GM12878 (cell line): Measurements from ENCODE around the gene MOGAT2. TPM values are rescaled to one million over a fixed set of nuclear protein-coding genes. Genes with fewer than 3 reads are reported as not detected.

Experiments
- ATAC-seq: fragments of 200-7000 bp; cut with Tn5 transposase; 3 replicates; pipeline ENCODE4 v1.9.1; 2020; ENCODE audit warnings: mild to moderate bottlenecking, moderate library complexity
- BruUV-seq: library from RNA; stranded (reverse); fragments of 400-500 nt; replicated peaks from 2 replicates; lab custom pipeline; 2021; lab: Mats Ljungman, UMichigan
- CTCF ChIA-PET: fragments of 300-600 bp; sonication (Branson Sonifier 250); formaldehyde crosslinking; extraction: SDS; loops from one replicate; lab custom pipeline; 2021; ENCODE audit warnings: inconsistent platforms; lab: Yijun Ruan, JAX
- POLR2A ChIA-PET: fragments of 350-600 bp; formaldehyde crosslinking; extraction: SDS; loops from one replicate; lab custom pipeline; 2021; ENCODE audit warnings: inconsistent platforms; lab: Charles Lee
- RAD21 ChIA-PET: fragments of 300-600 bp; sonication (Branson Sonifier 250); formaldehyde crosslinking; loops from one replicate; lab custom pipeline; 2023; ENCODE audit warnings: antibody characterized with exemption; ENCODE audit not compliant: unreplicated experiment; lab: Charles Lee
- SMC1A ChIA-PET: fragments of 300-600 bp; sonication (Branson Sonifier 250); formaldehyde crosslinking; loops from one replicate; lab custom pipeline; 2023; ENCODE audit not compliant: unreplicated experiment, uncharacterized antibody; lab: Charles Lee
- DNase-seq: peaks from one replicate; pipeline ENCODE4 v3.0.0-alpha.2; 2011; ENCODE audit warnings: low read depth, low spot score
- FAIRE-seq: peaks from 3 replicates; lab custom pipeline; 2011; peaks lifted over from hg19 to GRCh38; lab: Jason Lieb, UNC
- H2AFZ ChIP-seq: 2 replicates; pipeline ENCODE4 v1.6.0; 2011; ENCODE audit warnings: low read depth, low read length, control low read depth; ENCODE audit not compliant: control insufficient read depth
- H3K27ac ChIP-seq: 2 replicates; pipeline ENCODE4 v1.5.1; 2011; ENCODE audit warnings: control low read depth; ENCODE audit not compliant: control insufficient read depth, insufficient read depth
- H3K27me3 ChIP-seq, 2 experiments: replicated peaks in 1 of 2; 2 replicates each; pipeline versions ENCODE4 v1.6.0 to v1.6.1; 2011; ENCODE audit warnings: low read length in 1 of 2; ENCODE audit not compliant: control insufficient read depth in 2 of 2, insufficient read depth in 2 of 2
- H3K36me3 ChIP-seq, 2 experiments: 2 replicates each; pipeline ENCODE4 v1.5.1; 2011; ENCODE audit warnings: low read length in 1 of 2; ENCODE audit not compliant: control insufficient read depth in 2 of 2, insufficient read depth in 2 of 2
- H3K4me1 ChIP-seq: 2 replicates; pipeline ENCODE4 v1.6.1; 2011; ENCODE audit warnings: mild to moderate bottlenecking, low read length, moderate library complexity, mixed read lengths; ENCODE audit not compliant: control insufficient read depth, insufficient read depth
- H3K4me2 ChIP-seq: 2 replicates; pipeline ENCODE4 v1.6.0; 2011; ENCODE audit warnings: control low read depth; ENCODE audit not compliant: control insufficient read depth, insufficient read depth
- H3K4me3 ChIP-seq: fragments of 200-600 bp; sonication (generic); 2 replicates; pipeline ENCODE4 v1.5.1; 2016
- H3K79me2 ChIP-seq: 2 replicates; pipeline ENCODE4 v1.6.0; 2011; ENCODE audit warnings: low read length; ENCODE audit not compliant: control insufficient read depth, insufficient read depth
- H3K9ac ChIP-seq: 2 replicates; pipeline ENCODE4 v1.8.0; 2011; ENCODE audit warnings: low read length, control low read depth, mixed read lengths; ENCODE audit not compliant: control insufficient read depth, insufficient read depth
- H3K9me3 ChIP-seq: replicated peaks from 3 replicates; pipeline ENCODE4 v1.5.1; 2011; ENCODE audit warnings: mild to moderate bottlenecking, low read length; ENCODE audit not compliant: control insufficient read depth, insufficient read depth
- H4K20me1 ChIP-seq: 2 replicates; pipeline ENCODE4 v1.6.0; 2011; ENCODE audit not compliant: control insufficient read depth, insufficient read depth
- ASH2L ChIP-seq: fragments of 300-600, 200-600 bp; sonication (generic); IDR thresholded peaks from 2 replicates; pipeline ENCODE4 v1.6.1; 2017; ENCODE audit warnings: low read depth, mild to moderate bottlenecking, borderline replicate concordance
- CUX1 ChIP-seq: IDR thresholded peaks from 2 replicates; pipeline ENCODE4 v1.6.1; 2012; ENCODE audit warnings: improper control_type of control experiment, low read depth, low read length; ENCODE audit not compliant: insufficient replicate concordance
- EED ChIP-seq: sonication (generic); IDR thresholded peaks from 2 replicates; pipeline ENCODE4 v1.6.1; 2016; ENCODE audit warnings: antibody characterized with exemption, low read depth
- FOXM1 ChIP-seq: IDR thresholded peaks from 2 replicates; pipeline ENCODE4 v1.6.1; 2012; ENCODE audit warnings: low read depth, mild to moderate bottlenecking, inconsistent platforms, low read length, moderate library complexity
- MEF2B ChIP-seq: fragments of 450-650 bp; IDR thresholded peaks from 2 replicates; pipeline ENCODE4 v1.6.1; 2018; ENCODE audit warnings: mild to moderate bottlenecking, moderate library complexity; ENCODE audit not compliant: partially characterized antibody, poor library complexity, severe bottlenecking
- NRF1 ChIP-seq: conservative IDR thresholded peaks from 2 replicates; pipeline ENCODE4 v1.6.1; 2011; ENCODE audit warnings: mild to moderate bottlenecking, low read depth, low read length, improper control_type of control experiment
- RUNX3 ChIP-seq: IDR thresholded peaks from 2 replicates; pipeline ENCODE4 v1.6.1; 2012; ENCODE audit warnings: low read length, inconsistent platforms
- WGBS: methylation state at CpG from one replicate; pipeline ENCODE4 v1.1.6; 2016; ENCODE audit warnings: low lambda C conversion rate; ENCODE audit not compliant: insufficient replicate concordance, insufficient coverage; ENCODE audit errors: missing lambda C conversion rate; 5-methylcytosine and 5-hydroxymethylcytosine counted together
- in situ Hi-C: fragments of 300-500 bp; cut with MboI; formaldehyde crosslinking; loops from 9 replicates; pipeline ENCODE4 v1.14.3; 2018; ENCODE audit warnings: mixed read lengths
- intact Hi-C: fragments of 100-400 bp; cut with micrococcal nuclease; formaldehyde crosslinking; loops from one replicate; pipeline ENCODE4 v1.14.2; 2022; ENCODE audit not compliant: unreplicated experiment
- polyA plus RNA-seq, 11 experiments: library from polyadenylated mRNA; depleted of rRNA in 4 of 11; unstranded in 6 of 11; stranded (reverse) in 5 of 11; fragments of >200 nt; fragmentation: Nextera tagmentation in 4 of 11; fragmentation: Illumina TruSeq in 1 of 11; extraction: Ambion mirVana in 4 of 11; extraction: Trizol in 1 of 11; gene quantifications; 1 replicate in 1 of 11; 2 replicates in 10 of 11; pipeline versions ENCODE4 v1.2.1 to v1.2.3, GENCODE V29; 2011 to 2016; ENCODE audit warnings: inconsistent platforms in 2 of 11, missing spikeins in 2 of 11, low read depth in 1 of 11
- total RNA-seq, 4 experiments: library from RNA; depleted of rRNA in 3 of 4; stranded (reverse); fragments of >200 nt in 3 of 4; fragmentation: Illumina TruSeq in 1 of 4; extraction: Trizol in 1 of 4; gene quantifications; 2 replicates each; pipeline versions ENCODE4 v1.2.1 to v1.2.3, GENCODE V29; 2013 to 2021
- TF ChIP-seq, protein P1 (sequence below): IDR thresholded peaks from 2 replicates; pipeline ENCODE4 v1.6.1; 2012; ENCODE audit warnings: low read length, inconsistent platforms
- TF ChIP-seq, protein P2 (sequence below): fragments of 450-650 bp; IDR thresholded peaks from 2 replicates; pipeline ENCODE4 v1.6.1; 2017; ENCODE audit warnings: low read depth, mild to moderate bottlenecking, moderate library complexity
- TF ChIP-seq, protein P3 (sequence below): fragments of 450-650 bp; conservative IDR thresholded peaks from 2 replicates; pipeline ENCODE4 v1.6.1; 2017; ENCODE audit warnings: mild to moderate bottlenecking, moderate library complexity

MOGAT2 gene
- total and polyA plus RNA-seq, 10 of the 15 experiments (the other 5 are each of a cell fraction or from before 2014, with no cell fraction given) = 0.15 to 0.45 (median 0.22) TPM; not detected in 1

- TF ChIP-seq, protein P1, sequence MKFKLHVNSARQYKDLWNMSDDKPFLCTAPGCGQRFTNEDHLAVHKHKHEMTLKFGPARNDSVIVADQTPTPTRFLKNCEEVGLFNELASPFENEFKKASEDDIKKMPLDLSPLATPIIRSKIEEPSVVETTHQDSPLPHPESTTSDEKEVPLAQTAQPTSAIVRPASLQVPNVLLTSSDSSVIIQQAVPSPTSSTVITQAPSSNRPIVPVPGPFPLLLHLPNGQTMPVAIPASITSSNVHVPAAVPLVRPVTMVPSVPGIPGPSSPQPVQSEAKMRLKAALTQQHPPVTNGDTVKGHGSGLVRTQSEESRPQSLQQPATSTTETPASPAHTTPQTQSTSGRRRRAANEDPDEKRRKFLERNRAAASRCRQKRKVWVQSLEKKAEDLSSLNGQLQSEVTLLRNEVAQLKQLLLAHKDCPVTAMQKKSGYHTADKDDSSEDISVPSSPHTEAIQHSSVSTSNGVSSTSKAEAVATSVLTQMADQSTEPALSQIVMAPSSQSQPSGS = no peak
- no peak for TF ChIP-seq NRF1
- no peak for TF ChIP-seq RUNX3
Observed at GRCh38 chr11:75733431-75734107, 15.9 kb downstream of the MOGAT2 start (continued).

GRCh38 chr11:75734491-75735180, 17.0 kb downstream of the MOGAT2 start:
- no peak overlapping the region for H3K4me3 ChIP-seq
- no peaks in the 10 kb centered on the region for H3K9me3 ChIP-seq
- H3K27me3 ChIP-seq = no peaks in the 10 kb centered on the region
- H3K27ac ChIP-seq = no peak overlapping the region
- ChIA-PET POLR2A (no interaction called here), RAD21 (no interaction called here), CTCF (interaction anchor here (0.6 to 0.7 kb wide), 2 partner anchors 11 to 559 kb away, joined by 3 read pairs; no protein-coding TSS in a partner anchor), SMC1A (no interaction called here)
- H3K4me1 ChIP-seq = no peaks in the 10 kb centered on the region
- FAIRE-seq (no peak), ATAC-seq (no peak), DNase-seq (no peak)
- no peak overlapping the region for H2AFZ ChIP-seq
- intact Hi-C loops = no loop called here
- no peak overlapping the region for H3K4me2 ChIP-seq
- no peaks in the 10 kb centered on the region for H4K20me1 ChIP-seq
- H3K36me3 ChIP-seq = no peaks in the 10 kb centered on the region
- WGBS = 14% methylated on average over 5 of the region's 5 CpGs
- BruUV-seq = no TSS peak
- H3K79me2 ChIP-seq = no peaks in the 10 kb centered on the region
- no peak overlapping the region for H3K9ac ChIP-seq
- in situ Hi-C loops = no loop called here
- TF ChIP-seq, protein P2, sequence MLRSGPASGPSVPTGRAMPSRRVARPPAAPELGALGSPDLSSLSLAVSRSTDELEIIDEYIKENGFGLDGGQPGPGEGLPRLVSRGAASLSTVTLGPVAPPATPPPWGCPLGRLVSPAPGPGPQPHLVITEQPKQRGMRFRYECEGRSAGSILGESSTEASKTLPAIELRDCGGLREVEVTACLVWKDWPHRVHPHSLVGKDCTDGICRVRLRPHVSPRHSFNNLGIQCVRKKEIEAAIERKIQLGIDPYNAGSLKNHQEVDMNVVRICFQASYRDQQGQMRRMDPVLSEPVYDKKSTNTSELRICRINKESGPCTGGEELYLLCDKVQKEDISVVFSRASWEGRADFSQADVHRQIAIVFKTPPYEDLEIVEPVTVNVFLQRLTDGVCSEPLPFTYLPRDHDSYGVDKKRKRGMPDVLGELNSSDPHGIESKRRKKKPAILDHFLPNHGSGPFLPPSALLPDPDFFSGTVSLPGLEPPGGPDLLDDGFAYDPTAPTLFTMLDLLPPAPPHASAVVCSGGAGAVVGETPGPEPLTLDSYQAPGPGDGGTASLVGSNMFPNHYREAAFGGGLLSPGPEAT = no peak
- TF ChIP-seq FOXM1 (no peak), EED (no peak), CUX1 (no peak), MEF2B (no peak), ASH2L (no peak)
- TF ChIP-seq, protein P3, sequence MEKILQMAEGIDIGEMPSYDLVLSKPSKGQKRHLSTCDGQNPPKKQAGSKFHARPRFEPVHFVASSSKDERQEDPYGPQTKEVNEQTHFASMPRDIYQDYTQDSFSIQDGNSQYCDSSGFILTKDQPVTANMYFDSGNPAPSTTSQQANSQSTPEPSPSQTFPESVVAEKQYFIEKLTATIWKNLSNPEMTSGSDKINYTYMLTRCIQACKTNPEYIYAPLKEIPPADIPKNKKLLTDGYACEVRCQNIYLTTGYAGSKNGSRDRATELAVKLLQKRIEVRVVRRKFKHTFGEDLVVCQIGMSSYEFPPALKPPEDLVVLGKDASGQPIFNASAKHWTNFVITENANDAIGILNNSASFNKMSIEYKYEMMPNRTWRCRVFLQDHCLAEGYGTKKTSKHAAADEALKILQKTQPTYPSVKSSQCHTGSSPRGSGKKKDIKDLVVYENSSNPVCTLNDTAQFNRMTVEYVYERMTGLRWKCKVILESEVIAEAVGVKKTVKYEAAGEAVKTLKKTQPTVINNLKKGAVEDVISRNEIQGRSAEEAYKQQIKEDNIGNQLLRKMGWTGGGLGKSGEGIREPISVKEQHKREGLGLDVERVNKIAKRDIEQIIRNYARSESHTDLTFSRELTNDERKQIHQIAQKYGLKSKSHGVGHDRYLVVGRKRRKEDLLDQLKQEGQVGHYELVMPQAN = no peak
